Esophagus squamous epithelium (tissue), 5 donors: ENCODE measurements around the gene PPAN. TPM values are rescaled to one million over a fixed set of nuclear protein-coding genes. Genes with fewer than 3 reads are reported as not detected.
A peak's percentile ranks its signal among the peaks of the same experiment; 100 is the strongest.

ENCODE experiments used
- DNase-seq: peaks from one replicate; lab custom pipeline; 2025; lab: John Stamatoyannopoulos, UW
- H3K27ac ChIP-seq, 4 donors: fragments of 200-600 bp; sonication (generic); one replicate each; pipeline ENCODE4 v1.5.1; 2016 to 2019; ENCODE audit warnings: mild to moderate bottlenecking in 1 of 4
- H3K27me3 ChIP-seq, 4 donors: fragments of 200-600 bp; sonication (generic); 1 replicate in 3 of 4; 2 replicates in 1 of 4; pipeline versions ENCODE4 v1.5.1 to v1.6.0; 2017 to 2021; ENCODE audit warnings: antibody characterized with exemption in 1 of 4
- H3K36me3 ChIP-seq, 3 donors: fragments of 200-600 bp; sonication (generic); one replicate each; pipeline ENCODE4 v1.5.1; 2016 to 2019
- H3K4me1 ChIP-seq, 3 donors: fragments of 200-600 bp; sonication (generic); one replicate each; pipeline ENCODE4 v1.5.1; 2017 to 2019
- H3K4me3 ChIP-seq, 4 donors: fragments of 200-600 bp; sonication (generic); 1 replicate in 3 of 4; 2 replicates in 1 of 4; pipeline ENCODE4 v1.5.1; 2016 to 2019; ENCODE audit warnings: mild to moderate bottlenecking in 2 of 4, moderate library complexity in 1 of 4
- H3K9me3 ChIP-seq, 3 donors: fragments of 200-600 bp; sonication (generic); one replicate each; pipeline ENCODE4 v1.5.1; 2016 to 2019
- POLR2A ChIP-seq, 4 donors: fragments of 450-650 bp; IDR thresholded peaks; one replicate each; pipeline ENCODE4 v1.6.1; 2017; ENCODE audit warnings: antibody characterized with exemption in 4 of 4, mild to moderate bottlenecking in 4 of 4, moderate library complexity in 3 of 4
- WGBS, 2 donors: methylation state at CpG; one replicate each; pipeline ENCODE4 v1.1.5; 2018; 5-methylcytosine and 5-hydroxymethylcytosine counted together
- intact Hi-C: fragments of 100-400 bp; cut with DNase I; formaldehyde crosslinking; loops from one replicate; pipeline ENCODE4 v1.15.0; 2022
- total RNA-seq, 4 donors: library from RNA; depleted of rRNA; stranded (reverse); fragments of >200 nt; gene quantifications; one replicate each; pipeline ENCODE4 v1.1.0, GENCODE V29; 2016
- TF ChIP-seq, protein P1 (sequence below), 6 experiments: fragments of 450-650 bp in 4 of 6; fragments of 200-600 bp in 2 of 6; sonication (generic) in 2 of 6; IDR thresholded peaks; one replicate each; pipeline ENCODE4 v1.5.1; 2016 to 2019; ENCODE audit warnings: antibody characterized with exemption in 6 of 6, mild to moderate bottlenecking in 4 of 6, moderate library complexity in 4 of 6
- donor health status: DM: yes; HTN: yes; CAD: no.

Gene PPAN
- total RNA-seq, 4 donors from 2014 or later, result 31.9 to 56.1 (median 39.6) TPM

- no peaks in the 10 kb centered on the region for H3K9me3 ChIP-seq
- WGBS, 2 donors, result 42 to 60% methylated on average over 7 to 11 of the region's 15 CpGs
- no peak overlapping the region for H3K4me3 ChIP-seq
- TF ChIP-seq, protein P1, sequence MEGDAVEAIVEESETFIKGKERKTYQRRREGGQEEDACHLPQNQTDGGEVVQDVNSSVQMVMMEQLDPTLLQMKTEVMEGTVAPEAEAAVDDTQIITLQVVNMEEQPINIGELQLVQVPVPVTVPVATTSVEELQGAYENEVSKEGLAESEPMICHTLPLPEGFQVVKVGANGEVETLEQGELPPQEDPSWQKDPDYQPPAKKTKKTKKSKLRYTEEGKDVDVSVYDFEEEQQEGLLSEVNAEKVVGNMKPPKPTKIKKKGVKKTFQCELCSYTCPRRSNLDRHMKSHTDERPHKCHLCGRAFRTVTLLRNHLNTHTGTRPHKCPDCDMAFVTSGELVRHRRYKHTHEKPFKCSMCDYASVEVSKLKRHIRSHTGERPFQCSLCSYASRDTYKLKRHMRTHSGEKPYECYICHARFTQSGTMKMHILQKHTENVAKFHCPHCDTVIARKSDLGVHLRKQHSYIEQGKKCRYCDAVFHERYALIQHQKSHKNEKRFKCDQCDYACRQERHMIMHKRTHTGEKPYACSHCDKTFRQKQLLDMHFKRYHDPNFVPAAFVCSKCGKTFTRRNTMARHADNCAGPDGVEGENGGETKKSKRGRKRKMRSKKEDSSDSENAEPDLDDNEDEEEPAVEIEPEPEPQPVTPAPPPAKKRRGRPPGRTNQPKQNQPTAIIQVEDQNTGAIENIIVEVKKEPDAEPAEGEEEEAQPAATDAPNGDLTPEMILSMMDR (IDR thresholded peaks at IDR 0.05), result no peak
- peak in 1 of 4 donors; percentile 26 for TF ChIP-seq POLR2A (IDR thresholded peaks at IDR 0.05)
- peaks cover 10 to 40% (median 14%) of the 10 kb centered on the region in 3 donors for H3K4me1 ChIP-seq
- no peak for DNase-seq
- intact Hi-C loops, result no loop called here
- H3K27me3 ChIP-seq, result no peaks in the 10 kb centered on the region
- peak overlapping the region; percentile 18 to 85 (median 62) for H3K27ac ChIP-seq
- H3K36me3 ChIP-seq, result peaks cover 18 to 28% (median 23%) of the 10 kb centered on the region in 3 donors
Observed at GRCh38 chr19:10104665-10105508, 1.3 kb upstream of the PPAN start.

DNA sequence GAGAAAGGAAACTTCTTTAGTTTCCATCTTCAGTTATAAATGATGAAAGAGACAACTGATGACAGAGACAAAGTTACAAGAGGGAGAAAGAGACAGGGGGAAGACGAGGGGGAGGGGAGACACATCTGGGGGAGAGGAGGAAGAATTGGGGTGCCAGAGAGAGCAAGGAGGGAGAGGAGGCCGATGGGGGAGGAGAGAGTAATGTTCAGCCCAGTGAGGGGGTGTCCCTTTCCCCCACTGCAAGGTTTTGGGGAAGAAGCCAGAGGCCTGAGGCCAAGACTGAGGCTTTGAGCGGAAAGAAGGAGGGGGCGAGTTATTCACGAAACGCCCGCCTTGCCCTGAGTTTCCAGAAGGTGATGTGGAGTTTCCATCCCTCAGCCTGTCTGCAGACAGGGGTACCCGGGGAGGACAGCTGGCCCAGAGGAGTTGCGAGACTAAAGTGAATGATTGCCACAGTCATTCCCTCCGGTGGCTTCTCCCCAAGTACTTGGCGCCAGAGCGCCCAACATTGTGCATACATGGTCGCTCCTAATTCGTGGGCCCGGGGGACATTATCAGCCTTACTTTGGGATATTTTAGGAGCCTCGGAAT lies 558 bp upstream of the PPAN start:
- Histone ChIP-seq H3K27me3 (no peaks in the 10 kb centered on the region), H3K9me3 (no peaks in the 10 kb centered on the region), H3K36me3 (peaks cover 25 to 35% (median 30%) of the 10 kb centered on the region in 3 donors), H3K27ac (peak overlapping the region; percentile 55 to 85 (median 80)), H3K4me1 (peaks cover 10 to 40% (median 14%) of the 10 kb centered on the region in 3 donors), H3K4me3 (peak overlapping the region in 3 of 4 donors; percentile 72 to 90 (median 89))
- 15 to 36% methylated on average over 8 to 11 of the region's 16 CpGs for WGBS, 2 donors
- TF ChIP-seq POLR2A (IDR thresholded peaks at IDR 0.05), result no peak
- TF ChIP-seq, protein P1 (IDR thresholded peaks at IDR 0.05), result no peak
- no peak for DNase-seq
- intact Hi-C loops, result no loop called here

GRCh38 chr19:10107254-10107653 lies 1.1 kb downstream of the PPAN start:
- Histone ChIP-seq H3K27ac (peak overlapping the region in 3 of 4 donors; percentile 77 to 84 (median 83)), H3K4me1 (peaks cover 10 to 56% (median 16%) of the 10 kb centered on the region in 3 donors), H3K9me3 (no peaks in the 10 kb centered on the region), H3K36me3 (peaks cover 32 to 51% (median 36%) of the 10 kb centered on the region in 3 donors), H3K4me3 (peak overlapping the region; percentile 53 to 90 (median 80)), H3K27me3 (no peaks in the 10 kb centered on the region)
- intact Hi-C loops, result no loop called here
- TF ChIP-seq, protein P1 (IDR thresholded peaks at IDR 0.05), result no peak
- no peak for TF ChIP-seq POLR2A (IDR thresholded peaks at IDR 0.05)
- 58 to 69% methylated on average over 10 of the region's 10 CpGs for WGBS, 2 donors
- no peak for DNase-seq

- H3K36me3 ChIP-seq, result peaks cover 32 to 52% (median 36%) of the 10 kb centered on the region in 3 donors
- WGBS, 2 donors, result 89% methylated on average over 10 to 13 of the region's 14 CpGs
- no peak overlapping the region for H3K4me3 ChIP-seq
- no peaks in the 10 kb centered on the region for H3K27me3 ChIP-seq
- TF ChIP-seq POLR2A (IDR thresholded peaks at IDR 0.05), result no peak
- TF ChIP-seq, protein P1 (IDR thresholded peaks at IDR 0.05), result no peak
- DNase-seq, result no peak
- no peaks in the 10 kb centered on the region for H3K9me3 ChIP-seq
- H3K27ac ChIP-seq, result no peak overlapping the region
- intact Hi-C loops, result no loop called here
- H3K4me1 ChIP-seq, result peaks cover 10 to 58% (median 22%) of the 10 kb centered on the region in 3 donors
Observed at GRCh38 chr19:10107817-10108367, 1.7 kb downstream of the PPAN start.
